ENCODE results near the gene FOXO6.

The FOXO6 gene

DNA sequence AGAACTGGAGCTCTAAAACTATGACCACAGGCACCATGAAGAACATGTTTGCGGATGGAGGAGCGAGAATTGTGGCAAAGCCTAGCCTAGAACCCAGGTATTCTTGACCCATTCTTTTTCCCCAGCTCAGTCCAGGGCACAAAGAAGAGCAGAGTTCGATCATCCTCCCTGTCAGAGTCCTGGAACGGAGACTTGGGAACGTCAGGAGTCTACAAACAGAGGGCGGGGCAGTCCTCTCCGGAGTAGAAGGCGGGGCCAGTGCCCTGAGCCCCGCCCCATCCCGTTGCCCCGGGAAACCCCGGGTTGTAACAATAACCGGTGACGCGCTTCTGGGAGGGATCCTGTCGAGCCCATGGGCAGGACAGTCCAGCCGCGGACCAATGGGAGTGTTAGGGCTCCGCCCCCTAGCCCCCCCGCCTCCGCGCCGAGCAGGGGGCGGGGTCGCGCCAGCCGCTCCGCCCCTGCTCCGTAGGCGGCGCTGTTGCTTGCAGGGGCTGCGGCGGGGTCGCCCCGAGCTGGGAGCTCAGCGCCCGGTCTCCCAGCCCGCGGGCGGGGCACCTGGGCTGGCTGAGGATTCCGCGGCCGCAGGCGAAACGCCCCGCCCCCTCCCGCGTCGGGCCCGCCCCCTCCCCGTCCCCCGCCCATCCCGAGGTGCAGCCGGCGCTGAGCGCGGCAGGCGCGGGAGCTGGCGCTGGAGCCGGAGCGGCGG lies at the start of gene FOXO6:
Gene FOXO6, plus strand, starts transcription at position 649 of the 709 bp plus-strand sequence.
- in situ Hi-C loops (cut with HindIII; ENCODE audit: low sequenced_read_pairs), result no loop called here

DNA sequence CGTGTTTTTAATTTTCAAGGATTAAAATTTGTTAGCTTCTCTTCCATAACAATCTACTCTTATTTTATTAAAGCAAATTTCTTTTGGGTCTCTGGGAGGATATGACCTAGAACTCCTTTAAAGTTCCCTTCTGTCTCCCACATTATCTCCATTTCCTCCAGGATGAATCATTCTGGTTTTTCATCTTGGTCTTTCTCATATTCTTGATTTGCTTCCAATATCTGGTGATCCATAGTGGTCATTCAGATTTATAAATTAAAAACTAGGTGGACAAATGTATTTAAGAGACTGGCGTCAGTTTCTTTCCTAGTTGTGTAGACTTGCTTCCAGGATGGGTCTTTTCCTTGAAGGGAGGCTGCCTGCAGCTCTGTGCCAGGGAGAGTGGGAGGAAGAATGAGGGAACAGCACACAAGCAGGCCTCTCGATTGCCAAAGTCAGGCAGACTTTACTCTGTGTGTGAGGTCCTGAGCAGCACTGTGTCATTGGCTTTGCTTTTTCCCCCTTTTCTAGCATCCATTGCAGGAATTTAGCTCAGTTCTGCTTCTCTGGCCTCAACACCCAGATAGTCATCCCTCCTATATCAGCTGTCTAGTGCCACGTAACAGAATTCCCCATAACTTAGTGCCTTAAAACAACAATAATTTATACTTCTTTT lies 48.1 kb upstream of the FOXO6 start:
- in situ Hi-C loops (cut with HindIII; ENCODE audit: low sequenced_read_pairs), result no loop called here

DNA sequence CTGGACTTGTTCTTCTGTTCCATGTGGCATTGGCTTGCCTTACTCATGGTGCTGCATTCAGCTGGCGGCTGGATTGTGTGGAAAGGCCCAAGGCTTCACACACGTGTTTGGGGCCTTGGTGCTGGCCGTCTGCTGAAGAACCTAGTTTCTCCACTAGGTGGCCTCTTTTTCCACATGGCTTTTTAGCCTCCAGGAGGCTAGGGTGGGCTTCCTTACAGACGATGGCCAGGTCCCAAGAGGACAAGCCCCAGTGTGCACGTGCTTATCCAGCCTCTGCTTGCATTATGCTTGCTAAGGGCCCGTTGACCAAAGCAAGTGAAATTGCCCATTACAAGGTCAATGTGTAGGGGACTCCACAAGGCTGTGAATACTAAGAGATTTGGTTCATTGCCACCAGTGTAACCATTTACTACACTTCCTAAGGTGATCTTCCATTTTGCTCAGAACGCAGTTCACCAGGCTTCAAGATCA lies 47.5 kb upstream of the FOXO6 start:
- in situ Hi-C loops (cut with HindIII; ENCODE audit: low sequenced_read_pairs), result no loop called here

DNA sequence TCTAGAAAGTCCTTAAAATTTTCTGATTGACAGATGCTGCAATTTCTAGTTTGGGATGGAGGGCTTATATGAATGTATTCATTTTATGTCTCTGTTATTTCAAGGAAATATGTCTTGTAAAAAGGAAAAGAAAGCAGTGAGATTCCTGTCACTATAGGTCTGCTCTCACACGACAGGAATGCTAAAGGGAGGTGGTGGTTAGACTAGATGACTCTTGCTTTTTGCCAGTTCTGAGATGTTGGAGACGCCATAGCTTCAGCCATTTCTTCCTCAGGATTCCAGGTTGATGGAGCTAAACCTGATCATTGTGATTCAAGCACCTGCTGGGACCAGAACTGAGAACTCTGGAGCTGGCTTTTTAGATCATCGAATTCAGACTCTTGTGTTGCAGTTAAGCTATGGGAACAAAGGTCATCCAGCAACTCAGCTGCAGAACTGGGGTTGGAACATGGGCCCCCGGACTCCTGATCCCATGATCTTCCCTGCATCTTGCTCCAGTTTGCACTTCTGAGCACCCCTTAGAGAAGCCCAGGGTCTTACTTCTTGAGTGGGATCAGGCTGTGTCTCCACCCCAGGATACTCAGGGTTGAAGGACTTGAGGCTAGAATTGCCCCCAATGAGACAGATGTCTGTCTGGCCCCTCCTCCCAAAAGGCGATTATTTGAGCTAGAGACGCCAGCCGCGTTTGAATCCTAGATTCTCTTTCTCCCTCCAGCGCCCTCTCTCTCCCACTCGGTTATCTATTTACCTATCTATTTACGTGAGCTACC lies 46.7 kb upstream of the FOXO6 start:
- in situ Hi-C loops (cut with HindIII; ENCODE audit: low sequenced_read_pairs), result no loop called here

DNA sequence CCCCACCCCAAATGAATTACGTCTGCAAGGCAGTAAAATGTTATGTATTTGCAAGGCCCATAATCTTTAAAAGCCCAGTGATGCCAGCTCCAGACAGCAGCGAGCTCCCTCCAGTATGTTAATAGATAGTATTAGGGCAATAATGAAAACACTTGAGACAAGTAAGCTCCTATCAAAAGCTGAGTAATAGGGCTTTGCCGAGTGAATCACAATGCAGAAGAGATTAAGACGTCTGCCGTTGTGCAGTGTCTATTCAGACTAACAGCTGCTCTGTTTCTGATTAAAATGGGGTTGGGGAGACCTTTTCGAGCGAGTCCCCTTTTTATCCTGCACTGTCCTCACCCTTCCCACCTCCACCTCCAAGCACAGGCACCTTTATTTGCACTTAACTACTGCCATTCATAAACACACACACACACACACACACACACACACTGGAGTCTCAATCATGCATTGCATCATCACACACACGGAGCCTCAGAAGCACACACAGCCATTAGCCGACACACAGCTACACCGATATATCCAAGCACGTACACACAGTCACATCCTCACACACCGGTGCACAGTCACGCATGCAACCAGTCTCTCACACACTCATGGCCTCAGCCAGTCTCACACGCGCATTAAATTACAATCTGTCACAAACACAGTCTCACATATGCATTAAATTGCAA lies 46.0 kb upstream of the FOXO6 start:
- in situ Hi-C loops (cut with HindIII; ENCODE audit: low sequenced_read_pairs), result no loop called here

DNA sequence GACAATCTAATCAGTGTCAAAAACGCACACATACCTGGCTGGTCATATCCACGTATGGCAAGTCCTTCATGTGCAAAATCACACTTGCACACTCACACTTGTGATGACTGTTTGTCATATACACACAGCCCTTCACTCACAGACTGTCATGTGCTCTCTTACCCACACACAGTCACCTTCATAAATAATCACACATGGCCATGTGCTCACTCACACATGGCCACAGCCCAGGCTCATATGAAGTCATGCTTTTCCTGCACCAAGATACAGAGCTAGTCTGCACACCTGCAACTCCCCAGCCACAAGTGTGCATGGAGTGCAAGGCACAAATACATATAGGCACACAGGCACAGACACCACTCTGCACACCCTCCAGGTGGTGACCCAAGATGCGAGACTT lies 45.4 kb upstream of the FOXO6 start:
- in situ Hi-C loops (cut with HindIII; ENCODE audit: low sequenced_read_pairs), result no loop called here

DNA sequence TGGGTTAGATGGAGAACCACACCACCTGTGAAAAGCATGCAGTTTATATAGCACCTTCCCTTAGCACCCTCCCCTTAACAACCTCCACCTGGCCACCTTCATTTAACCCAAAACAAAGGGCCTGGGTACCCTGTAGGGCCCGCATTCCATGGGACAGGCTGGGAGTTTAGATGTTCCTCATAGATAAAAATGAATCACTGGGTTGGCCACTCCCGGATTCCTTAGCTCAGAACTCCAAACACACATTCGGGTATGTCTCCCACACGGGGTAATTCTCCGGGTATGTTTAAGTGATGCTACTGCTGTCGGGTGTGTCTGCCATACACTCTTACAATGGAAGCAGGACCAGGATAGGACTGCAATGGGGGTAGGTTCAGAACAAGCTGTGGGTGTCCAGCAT lies 43.9 kb upstream of the FOXO6 start:
- in situ Hi-C loops (cut with HindIII; ENCODE audit: low sequenced_read_pairs), result no loop called here

DNA sequence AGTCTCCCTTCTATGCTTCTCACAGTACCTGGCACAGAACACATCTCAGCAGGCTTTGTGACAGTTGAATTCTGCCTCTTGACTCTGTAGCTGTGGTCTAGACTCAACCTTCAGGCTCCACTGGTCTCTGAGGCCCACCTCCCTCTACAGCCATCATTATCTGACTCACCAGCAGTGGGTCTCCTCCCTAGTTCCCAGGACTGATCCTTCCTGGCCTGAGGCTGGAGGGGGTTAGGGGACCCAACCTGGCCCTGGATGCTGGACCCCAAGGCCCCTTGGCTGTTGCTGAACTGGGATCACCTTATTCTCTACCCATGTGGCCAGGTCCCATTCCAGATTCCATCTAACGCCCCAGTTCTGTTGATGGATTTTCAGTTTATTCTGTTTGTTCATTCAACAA lies 43.1 kb upstream of the FOXO6 start:
- in situ Hi-C loops (cut with HindIII; ENCODE audit: low sequenced_read_pairs), result no loop called here

DNA sequence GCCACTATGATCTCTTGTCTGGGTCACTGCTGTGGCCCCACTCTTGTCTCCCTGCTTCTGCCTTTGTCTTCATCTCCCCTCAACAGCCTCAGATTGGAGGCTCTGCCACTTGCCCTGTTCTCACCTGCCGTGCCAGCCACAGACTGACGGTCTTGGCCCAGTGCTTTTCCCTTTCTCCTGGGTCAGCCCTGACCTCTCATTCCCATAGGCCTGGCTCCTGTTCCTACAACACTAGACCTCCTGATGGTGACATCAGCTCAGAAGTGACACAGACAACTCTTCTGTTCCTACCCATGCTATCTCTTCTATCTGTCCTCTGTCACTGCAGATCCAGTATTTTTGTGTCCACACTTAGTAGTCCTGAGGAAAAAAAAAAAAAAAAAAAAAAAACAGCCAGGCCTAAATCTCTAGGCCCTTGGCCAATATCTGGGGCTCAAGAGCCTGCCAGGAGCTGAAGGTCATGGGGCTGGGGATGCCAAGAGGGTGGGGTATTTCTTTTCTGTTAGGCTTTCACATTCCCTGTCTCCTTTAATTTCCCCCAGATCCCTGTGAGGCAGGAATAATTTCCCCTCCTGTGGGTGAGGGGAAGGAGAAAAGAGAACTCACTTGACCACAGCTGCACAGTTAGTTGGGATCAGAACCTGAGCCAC lies 42.0 kb upstream of the FOXO6 start:
- in situ Hi-C loops (cut with HindIII; ENCODE audit: low sequenced_read_pairs), result no loop called here

DNA sequence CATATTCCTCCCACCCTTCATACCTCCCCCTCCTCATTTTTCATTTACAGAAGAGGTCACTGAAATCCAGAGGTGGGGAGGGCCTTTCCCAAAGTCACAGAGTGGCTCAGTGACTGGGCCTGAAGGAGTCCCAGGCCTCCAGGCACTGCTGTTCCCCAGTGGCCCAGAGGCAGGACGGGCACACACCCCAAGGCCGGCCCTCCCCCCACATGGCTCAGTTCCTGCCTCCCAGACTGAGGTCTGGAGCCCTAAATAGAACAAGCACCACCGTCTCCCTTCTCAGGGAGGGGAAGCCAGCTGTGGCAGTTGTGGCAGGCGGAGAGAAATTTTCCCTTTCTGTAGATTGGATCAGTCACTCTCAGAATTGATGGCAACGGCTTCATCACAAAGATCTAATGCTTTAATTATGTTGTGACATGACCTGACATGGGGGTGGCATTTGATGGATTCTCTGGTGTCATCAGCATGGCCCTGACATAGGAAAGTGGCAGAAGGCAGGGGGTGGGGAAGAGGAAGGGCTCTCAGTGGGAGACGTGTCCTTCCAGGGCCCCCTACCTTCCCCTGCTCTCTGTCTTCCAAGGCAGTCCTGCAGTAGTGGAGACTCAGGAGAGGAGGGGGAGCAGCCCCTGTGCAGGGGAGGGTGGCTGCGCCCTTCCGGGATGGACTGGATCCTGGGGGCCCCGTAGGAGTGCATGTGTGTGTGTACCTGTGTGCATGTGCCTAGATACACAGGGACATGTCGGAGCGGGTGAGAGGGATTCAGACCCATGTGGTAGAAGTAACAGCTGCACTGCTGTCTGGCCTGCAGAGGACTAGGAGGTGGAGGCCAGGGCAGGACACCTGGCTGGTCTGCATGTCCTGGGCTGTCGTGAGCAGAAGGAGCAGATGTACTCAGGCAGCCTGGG lies 41.2 kb upstream of the FOXO6 start:
- in situ Hi-C loops (cut with HindIII; ENCODE audit: low sequenced_read_pairs), result no loop called here

DNA sequence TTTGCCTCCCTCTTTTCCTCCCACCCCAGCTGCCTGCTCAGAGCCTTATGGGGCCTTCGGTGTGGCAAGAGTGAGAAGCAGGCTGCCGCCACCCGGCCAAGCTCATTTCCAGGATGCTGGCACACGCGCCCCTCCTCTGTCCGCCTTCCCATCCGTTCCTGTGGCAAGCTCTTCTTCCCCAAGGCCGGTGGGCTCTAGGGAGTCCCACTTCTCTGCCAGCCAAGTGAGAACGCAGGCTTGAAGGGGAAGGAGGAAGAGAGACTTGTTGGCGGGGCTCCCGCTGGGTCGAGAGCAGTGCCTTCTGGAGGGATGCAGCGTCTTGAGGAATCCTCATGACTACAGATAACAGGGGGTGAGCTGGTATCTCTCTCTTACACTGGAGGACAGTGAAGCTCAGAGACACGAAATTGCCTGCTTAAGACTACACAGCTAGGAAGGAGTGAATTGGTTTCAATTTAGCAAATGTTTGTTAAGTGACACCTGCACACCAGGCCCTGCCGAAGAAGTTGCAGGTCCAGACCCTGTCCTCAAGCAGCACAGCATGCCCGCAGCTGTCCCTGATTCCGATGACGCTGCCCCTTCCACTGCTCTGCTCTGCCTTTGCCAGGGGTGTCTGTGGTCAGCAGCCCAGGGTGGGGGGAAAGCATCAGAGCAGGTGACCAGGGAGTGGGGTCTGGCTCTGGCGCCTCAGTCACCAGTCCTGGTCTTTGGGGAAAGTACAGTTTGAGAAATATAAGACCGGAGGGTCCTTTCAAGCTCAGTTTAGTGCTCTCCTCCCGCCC lies 40.1 kb upstream of the FOXO6 start:
- in situ Hi-C loops (cut with HindIII; ENCODE audit: low sequenced_read_pairs), result no loop called here

DNA sequence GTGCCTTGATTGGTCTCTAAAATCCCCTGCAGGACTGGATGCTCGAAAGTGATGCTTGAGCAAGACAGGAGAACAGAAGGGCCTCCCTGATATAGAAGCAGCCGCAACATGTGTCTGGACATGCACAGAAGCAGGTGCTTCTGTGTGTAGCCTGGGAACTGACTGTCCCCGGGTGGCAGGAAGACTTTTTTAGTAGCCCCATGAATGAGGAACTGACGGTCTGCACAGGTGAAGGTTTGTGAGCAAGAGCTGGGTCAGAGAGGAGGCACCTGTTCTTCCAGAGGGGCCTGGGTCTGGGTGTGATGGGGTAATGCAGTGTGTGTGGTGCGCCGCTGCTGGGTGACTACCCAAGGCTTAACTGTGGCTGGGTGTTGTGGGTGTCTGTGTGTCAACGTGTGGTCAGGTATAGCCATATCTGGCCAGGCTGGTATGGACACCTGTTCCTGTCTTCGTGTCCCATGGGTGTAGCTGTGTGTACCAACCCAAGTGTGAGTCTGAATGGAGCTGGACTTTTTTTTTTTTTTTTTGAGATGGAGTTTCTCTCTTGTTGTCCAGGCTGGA lies 39.1 kb upstream of the FOXO6 start:
- in situ Hi-C loops (cut with HindIII; ENCODE audit: low sequenced_read_pairs), result no loop called here

DNA sequence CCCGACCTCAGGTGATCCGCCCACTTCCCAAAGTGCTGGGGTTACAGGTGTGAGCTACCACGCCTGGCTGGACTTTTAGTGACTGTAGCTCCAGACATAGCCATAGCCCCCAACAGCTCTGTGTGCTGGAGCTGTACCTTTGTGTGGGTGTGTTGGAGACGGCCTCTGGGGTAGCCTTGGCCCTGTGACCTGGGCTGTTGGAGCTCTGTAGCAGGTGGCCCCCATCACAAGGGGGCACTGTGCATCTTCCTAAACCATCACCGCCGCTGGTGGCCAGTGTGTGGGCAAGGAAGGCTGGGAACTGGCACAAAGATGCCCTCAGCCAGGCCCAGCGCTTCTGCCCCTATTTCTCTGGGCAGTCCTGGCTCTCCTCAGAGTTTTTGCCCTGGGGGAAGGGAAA lies 38.4 kb upstream of the FOXO6 start:
- in situ Hi-C loops (cut with HindIII; ENCODE audit: low sequenced_read_pairs), result no loop called here

DNA sequence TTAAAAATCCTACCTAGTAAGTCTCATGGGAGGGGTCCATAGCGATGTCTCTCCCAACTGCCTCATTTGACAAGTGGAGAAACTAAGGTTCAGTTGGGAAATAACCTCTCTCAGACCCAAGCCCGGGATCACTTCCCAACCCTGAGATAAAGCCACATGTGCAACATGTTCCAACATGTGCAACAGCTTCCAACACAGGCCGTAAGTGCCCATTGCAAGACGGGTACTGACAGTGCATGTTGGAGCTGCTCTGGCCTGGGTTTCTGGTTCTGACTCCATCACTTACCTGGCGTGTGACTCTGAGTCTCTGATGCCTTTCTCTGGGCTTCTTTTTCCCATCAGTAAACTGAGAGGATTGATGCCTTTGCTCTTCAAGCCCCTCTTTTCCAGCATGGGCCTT lies 38.0 kb upstream of the FOXO6 start:
- in situ Hi-C loops (cut with HindIII; ENCODE audit: low sequenced_read_pairs), result no loop called here

DNA sequence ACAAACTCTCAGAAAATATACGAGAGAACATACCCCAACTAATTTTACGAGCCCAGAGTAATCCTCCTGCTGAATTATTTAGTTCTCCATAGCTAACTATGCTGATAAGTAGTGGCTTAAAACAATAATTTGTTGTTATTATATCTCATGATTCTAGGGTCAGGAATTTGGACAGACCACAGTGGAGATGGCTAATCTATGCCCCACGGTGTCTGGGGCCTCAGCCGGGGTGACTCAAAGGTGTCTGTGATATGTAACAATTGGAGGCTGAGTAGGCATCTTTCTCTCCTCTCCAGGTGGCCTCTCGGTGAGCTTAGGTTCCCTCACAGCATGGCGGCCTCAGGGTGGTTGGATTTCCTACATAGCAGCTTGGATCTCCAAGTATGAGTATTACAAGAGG lies 35.4 kb upstream of the FOXO6 start:
- in situ Hi-C loops (cut with HindIII; ENCODE audit: low sequenced_read_pairs), result no loop called here

DNA sequence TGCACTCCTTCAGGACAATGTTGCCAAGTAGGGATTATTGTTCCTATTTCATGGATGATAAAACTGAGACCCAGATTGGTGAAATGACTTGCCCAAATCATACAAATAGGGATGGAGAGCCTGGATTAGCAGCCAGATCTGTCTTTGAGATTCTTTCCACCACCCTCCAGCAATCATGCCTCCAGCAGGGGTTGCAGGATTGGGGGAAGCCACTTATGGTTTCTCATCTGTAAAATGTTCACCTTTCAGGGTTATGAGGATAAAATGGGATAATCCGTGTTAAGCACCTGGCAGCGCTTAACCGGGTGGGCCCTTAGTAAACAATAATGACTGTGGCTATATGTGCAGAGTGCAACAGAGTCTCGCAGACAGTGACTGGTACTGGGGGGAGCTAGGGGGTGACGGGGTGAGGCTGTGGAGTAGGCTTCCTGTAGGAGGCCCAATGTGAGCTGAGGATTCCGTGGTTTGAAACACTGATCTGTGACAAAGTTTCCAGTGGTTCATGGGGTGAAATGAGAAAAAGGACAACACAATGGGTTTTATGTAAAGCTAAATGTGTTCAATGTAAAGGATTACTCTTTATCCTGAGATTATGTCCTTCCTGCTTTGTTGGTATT lies 33.7 kb upstream of the FOXO6 start:
- in situ Hi-C loops (cut with HindIII; ENCODE audit: low sequenced_read_pairs), result no loop called here

DNA sequence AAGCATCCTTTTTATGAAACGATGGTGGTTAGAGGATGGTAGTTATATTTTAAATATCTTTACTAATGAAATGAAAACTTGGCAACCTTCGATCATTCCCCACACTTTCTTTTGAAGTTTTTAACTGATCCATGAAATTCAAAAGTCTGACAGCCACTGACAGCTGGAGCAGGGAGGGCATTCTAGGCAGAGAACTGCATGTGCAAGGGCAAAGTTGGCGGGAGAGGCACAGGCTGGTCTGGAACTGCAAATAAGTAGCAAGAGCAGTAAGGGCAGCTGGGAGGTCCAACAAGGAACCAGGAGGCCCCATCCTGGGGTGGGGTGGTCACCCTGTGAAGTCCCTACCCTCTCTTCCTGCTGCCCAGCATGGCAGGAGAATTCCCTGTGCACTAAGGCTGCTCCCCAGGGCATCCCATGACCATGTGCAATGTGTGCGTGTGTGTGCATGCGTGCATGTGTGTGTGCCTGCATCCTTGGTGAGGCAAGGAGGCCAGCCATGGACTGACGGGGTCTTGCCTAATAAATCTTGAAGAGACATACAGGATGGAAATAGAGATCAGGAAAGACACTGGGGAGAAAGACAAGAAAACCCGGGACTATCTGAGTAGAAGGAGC lies 33.1 kb upstream of the FOXO6 start:
- in situ Hi-C loops (cut with HindIII; ENCODE audit: low sequenced_read_pairs), result no loop called here
